GM18861 (cell line): Measurements from ENCODE around the gene CCDC181.
A peak's percentile ranks its signal among the peaks of the same experiment; 100 is the strongest.
"Not testable (repeated sequence)": the region's sequence is repeated elsewhere in the genome, so short reads cannot be mapped to it uniquely, and the experiment has no call there.

Experiments
- ATAC-seq: cut with Tn5 transposase; IDR thresholded peaks from one replicate; pipeline ENCODE4 v1.9.1; 2021; ENCODE audit not compliant: unreplicated experiment

CCDC181 gene

GRCh38 chr1:169402578-169402977 is 24.7 kb downstream of the CCDC181 start:
- not testable (repeated sequence) for ATAC-seq

GRCh38 chr1:169395955-169396354 is 31.3 kb downstream of the CCDC181 start:
- ATAC-seq = no peak

- ATAC-seq = no peak
Observed at GRCh38 chr1:169392406-169392805, 34.9 kb downstream of the CCDC181 start.

- ATAC-seq = peak; percentile 82
Observed at GRCh38 chr1:169390303-169390702, 37.0 kb downstream of the CCDC181 start.

GRCh38 chr1:169387399-169387798 is 39.9 kb downstream of the CCDC181 start:
- no peak for ATAC-seq

GRCh38 chr1:169383449-169383848 is 43.8 kb downstream of the CCDC181 start:
- no peak for ATAC-seq

- ATAC-seq = no peak
Observed at GRCh38 chr1:169381162-169381561, 46.1 kb downstream of the CCDC181 start.

- no peak for ATAC-seq
Observed at GRCh38 chr1:169371404-169371803, 55.9 kb downstream of the CCDC181 start.

- no peak for ATAC-seq
Observed at GRCh38 chr1:169368406-169368769, 58.9 kb downstream of the CCDC181 start.

GRCh38 chr1:169367686-169368405 is 59.4 kb downstream of the CCDC181 start, which contains the start of the genes BLZF1 and NME7:
Gene BLZF1, plus strand, starts transcription at chr1:169368195. Its CDS starts 1,328 bp downstream, at chr1:169369523.
Gene NME7, minus strand, starts transcription at chr1:169367797. Its CDS starts 87 bp downstream, at chr1:169367710.
- ATAC-seq = peak; percentile 83

GRCh38 chr1:169367096-169367685 is 60.1 kb downstream of the CCDC181 start:
- peak; percentile 4 for ATAC-seq

- no peak for ATAC-seq
Observed at GRCh38 chr1:169364948-169365347, 62.3 kb downstream of the CCDC181 start.

- ATAC-seq = peak; percentile 47
Observed at GRCh38 chr1:169363046-169363730, 64.1 kb downstream of the CCDC181 start.

- ATAC-seq = no peak
Observed at GRCh38 chr1:169361281-169361680, 66.0 kb downstream of the CCDC181 start.

- no peak for ATAC-seq
Observed at GRCh38 chr1:169360415-169360814, 66.9 kb downstream of the CCDC181 start.

- ATAC-seq = no peak
Observed at GRCh38 chr1:169348383-169349036, 78.8 kb downstream of the CCDC181 start.

GRCh38 chr1:169347688-169348382 is 79.4 kb downstream of the CCDC181 start:
- no peak for ATAC-seq

GRCh38 chr1:169346036-169346589 is 81.2 kb downstream of the CCDC181 start:
- no peak for ATAC-seq

GRCh38 chr1:169345511-169345910 is 81.8 kb downstream of the CCDC181 start:
- no peak for ATAC-seq
